ENCODE results near the gene PGLYRP2.
"Not testable (repeated sequence)": the region's sequence is repeated elsewhere in the genome, so short reads cannot be mapped to it uniquely, and the experiment has no call there.

The PGLYRP2 gene

GRCh38 chr19:15479391-15480345 lies at the start of gene PGLYRP2:
Gene PGLYRP2 (minus strand): TSS chr19:15479501. CDS start chr19:15479371, 130 bp downstream.
- DNase-seq, result peak in 36 of 56 donors; percentile 1 to 68 (median 30)

- DNase-seq, result no peak
Observed at GRCh38 chr19:15527705-15528104, 48.4 kb upstream of the PGLYRP2 start.

- DNase-seq, result no peak
Observed at GRCh38 chr19:15526408-15526807, 47.1 kb upstream of the PGLYRP2 start.

GRCh38 chr19:15525291-15525690 lies 46.0 kb upstream of the PGLYRP2 start:
- DNase-seq, result no peak

- no peak for DNase-seq
Observed at GRCh38 chr19:15524781-15525180, 45.5 kb upstream of the PGLYRP2 start.

- DNase-seq, result no peak
Observed at GRCh38 chr19:15519433-15519976, 40.2 kb upstream of the PGLYRP2 start.

- no peak for DNase-seq
Observed at GRCh38 chr19:15517778-15518177, 38.5 kb upstream of the PGLYRP2 start.

- no peak for DNase-seq
Observed at GRCh38 chr19:15516363-15516762, 37.1 kb upstream of the PGLYRP2 start.

- not testable (repeated sequence) for DNase-seq
Observed at GRCh38 chr19:15515227-15515625, 35.9 kb upstream of the PGLYRP2 start.

- no peak for DNase-seq
Observed at GRCh38 chr19:15511671-15512424, 32.5 kb upstream of the PGLYRP2 start.

- no peak for DNase-seq
Observed at GRCh38 chr19:15508035-15508710, 28.9 kb upstream of the PGLYRP2 start, which contains the start of gene CYP4F22. Gene CYP4F22 (plus strand): TSS chr19:15508525. CDS start chr19:15525337, 16,812 bp downstream.

GRCh38 chr19:15507068-15508034 lies 28.1 kb upstream of the PGLYRP2 start:
- DNase-seq, result no peak

- DNase-seq, result no peak
Observed at GRCh38 chr19:15506074-15506571, 26.8 kb upstream of the PGLYRP2 start.

GRCh38 chr19:15502264-15502663 lies 23.0 kb upstream of the PGLYRP2 start:
- no peak for DNase-seq

- no peak for DNase-seq
Observed at GRCh38 chr19:15501596-15501995, 22.3 kb upstream of the PGLYRP2 start.

- DNase-seq, result no peak
Observed at GRCh38 chr19:15498910-15499309, 19.6 kb upstream of the PGLYRP2 start.

- no peak for DNase-seq
Observed at GRCh38 chr19:15498156-15498858, 19.0 kb upstream of the PGLYRP2 start.

GRCh38 chr19:15495151-15495550 lies 15.8 kb upstream of the PGLYRP2 start:
- DNase-seq, result no peak

Measured in amygdala (tissue), 56 donors.